PC-3 (cell line): ENCODE results near the gene RBP4. TPM values are rescaled to one million over a fixed set of nuclear protein-coding genes. Genes with fewer than 3 reads are reported as not detected.

Experiments used
- ATAC-seq: fragments of 200-7000 bp; cut with Tn5 transposase; 2 replicates; pipeline ENCODE4 v1.9.1; 2020; ENCODE audit warnings: mild to moderate bottlenecking, moderate library complexity
- BruUV-seq: library from RNA; stranded (reverse); fragments of 400-500 nt; replicated peaks from 2 replicates; lab custom pipeline; 2021; lab: Mats Ljungman, UMichigan
- CTCF ChIA-PET: fragments of 300-600 bp; sonication (Branson Sonifier 250); formaldehyde crosslinking; loops from one replicate; lab custom pipeline; 2022; ENCODE audit warnings: antibody characterized with exemption; lab: Charles Lee
- POLR2A ChIA-PET: fragments of 300-600 bp; sonication (Branson Sonifier 250); formaldehyde crosslinking; loops from one replicate; lab custom pipeline; 2022; ENCODE audit warnings: antibody characterized with exemption; ENCODE audit not compliant: unreplicated experiment; lab: Charles Lee
- DNase-seq: peaks from one replicate; pipeline ENCODE4 v3.0.0-alpha.2; 2015
- H2AFZ ChIP-seq: fragments of 300-600 bp; sonication (generic); 2 replicates; pipeline ENCODE4 v1.6.0; 2016; ENCODE audit warnings: antibody characterized with exemption, low read length
- H3F3A ChIP-seq: fragments of 300-600 bp; sonication (generic); one replicate; pipeline ENCODE4 v1.6.0; 2017; ENCODE audit warnings: antibody characterized with exemption, low read length, control low read depth, mild to moderate bottlenecking; ENCODE audit not compliant: unreplicated experiment
- H3K27ac ChIP-seq: fragments of 300-600 bp; sonication (generic); 2 replicates; pipeline ENCODE4 v1.5.1; 2016; ENCODE audit warnings: mild to moderate bottlenecking, low read length
- H3K27me3 ChIP-seq: fragments of 300-600 bp; sonication (generic); 2 replicates; pipeline ENCODE4 v1.6.1; 2016; ENCODE audit warnings: low read length, mixed read lengths
- H3K36me3 ChIP-seq: fragments of 300-600 bp; sonication (generic); 2 replicates; pipeline ENCODE4 v1.6.1; 2016; ENCODE audit warnings: low read depth, mixed run types, low read length, mixed read lengths
- H3K4me1 ChIP-seq: fragments of 300-600 bp; sonication (generic); 2 replicates; pipeline ENCODE4 v1.5.1; 2016; ENCODE audit warnings: low read length; ENCODE audit not compliant: insufficient read depth
- H3K4me2 ChIP-seq: fragments of 300-600 bp; sonication (generic); 2 replicates; pipeline ENCODE4 v1.6.0; 2016; ENCODE audit warnings: low read length
- H3K4me3 ChIP-seq: fragments of 300-600 bp; sonication (generic); 2 replicates; pipeline ENCODE4 v1.5.1; 2016; ENCODE audit warnings: mild to moderate bottlenecking, low read length, mixed read lengths
- H3K79me2 ChIP-seq: fragments of 300-600 bp; sonication (generic); 2 replicates; pipeline ENCODE4 v1.6.1; 2017; ENCODE audit warnings: low read length, mixed read lengths
- H3K9ac ChIP-seq: fragments of 300-600 bp; sonication (generic); 2 replicates; pipeline ENCODE4 v1.6.0; 2016; ENCODE audit warnings: mild to moderate bottlenecking, low read length
- H3K9me2 ChIP-seq: fragments of 300-600 bp; sonication (generic); replicated peaks from 2 replicates; pipeline ENCODE4 v1.6.1; 2016; ENCODE audit warnings: mixed run types, low read length, mixed read lengths
- H3K9me3 ChIP-seq: fragments of 300-600 bp; sonication (generic); 2 replicates; pipeline ENCODE4 v1.6.1; 2016; ENCODE audit warnings: low read length, mixed read lengths
- H4K20me1 ChIP-seq: fragments of 300-600 bp; sonication (generic); 2 replicates; pipeline ENCODE4 v1.6.1; 2016; ENCODE audit warnings: low read length, mixed read lengths
- CTCF ChIP-seq: fragments of 300-600 bp; sonication (generic); conservative IDR thresholded peaks from 2 replicates; pipeline ENCODE4 v1.5.1; 2017; ENCODE audit warnings: antibody characterized with exemption, low read depth, mild to moderate bottlenecking, low read length
- EZH2 ChIP-seq: fragments of 300-600 bp; sonication (generic); IDR thresholded peaks from one replicate; pipeline ENCODE4 v1.6.1; 2017; ENCODE audit warnings: antibody characterized with exemption, mild to moderate bottlenecking, low read length; ENCODE audit not compliant: unreplicated experiment
- EZH2phosphoT487 ChIP-seq: fragments of 300-600 bp; sonication (generic); IDR thresholded peaks from 2 replicates; pipeline ENCODE4 v1.6.1; 2018; ENCODE audit warnings: mild to moderate bottlenecking, antibody characterized with exemption, low read length, borderline replicate concordance
- intact Hi-C: fragments of 100-400 bp; cut with micrococcal nuclease; formaldehyde crosslinking; loops from 2 replicates; pipeline ENCODE4 v1.9.0; 2023
- total RNA-seq: library from RNA; depleted of rRNA; stranded (reverse); fragments of >200 nt; gene quantifications from 2 replicates; pipeline ENCODE4 v1.2.3, GENCODE V29; 2014

RBP4 gene
- total RNA-seq, 1 experiment from 2014 or later, result 8.5 TPM

GRCh38 chr10:93599335-93599734, 1.7 kb downstream of the RBP4 start:
- no peaks in the 10 kb centered on the region for H4K20me1 ChIP-seq
- no peaks in the 10 kb centered on the region for H3K27me3 ChIP-seq
- no peaks in the 10 kb centered on the region for H3K36me3 ChIP-seq
- no peaks in the 10 kb centered on the region for H3F3A ChIP-seq
- DNase-seq (no peak), ATAC-seq (no peak)
- H3K9me3 ChIP-seq, result no peaks in the 10 kb centered on the region
- POLR2A ChIA-PET, result no interaction called here
- CTCF ChIA-PET, result no interaction called here
- no peaks in the 10 kb centered on the region for H3K79me2 ChIP-seq
- no TSS peak for BruUV-seq
- TF ChIP-seq EZH2phosphoT487 (no peak), EZH2 (no peak), CTCF (no peak)
- no peaks in the 10 kb centered on the region for H3K9me2 ChIP-seq
- H3K27ac ChIP-seq, result no peak overlapping the region
- H3K4me2 ChIP-seq, result no peak overlapping the region
- H2AFZ ChIP-seq, result no peak overlapping the region
- H3K4me1 ChIP-seq, result peaks cover 8% of the 10 kb centered on the region; the same call in 1 of the 2 replicates
- intact Hi-C loops, result no loop called here
- H3K9ac ChIP-seq, result no peak overlapping the region
- H3K4me3 ChIP-seq, result no peak overlapping the region

GRCh38 chr10:93598157-93598556, 2.9 kb downstream of the RBP4 start:
- intact Hi-C loops, result no loop called here
- CTCF ChIA-PET, result no interaction called here
- Histone ChIP-seq H2AFZ (no peak overlapping the region), H3K4me1 (peaks cover 8% of the 10 kb centered on the region; the same call in 1 of the 2 replicates), H3K9me3 (no peaks in the 10 kb centered on the region), H3K9me2 (no peaks in the 10 kb centered on the region), H3K27me3 (no peaks in the 10 kb centered on the region), H3K4me3 (no peak overlapping the region), H3K9ac (no peak overlapping the region), H3K27ac (no peak overlapping the region), H4K20me1 (no peaks in the 10 kb centered on the region), H3K79me2 (no peaks in the 10 kb centered on the region), H3K4me2 (no peak overlapping the region), H3F3A (no peaks in the 10 kb centered on the region), H3K36me3 (no peaks in the 10 kb centered on the region)
- BruUV-seq, result no TSS peak
- ATAC-seq (no peak), DNase-seq (no peak)
- TF ChIP-seq CTCF (no peak), EZH2phosphoT487 (no peak), EZH2 (no peak)
- POLR2A ChIA-PET, result no interaction called here

GRCh38 chr10:93597075-93597599, 3.9 kb downstream of the RBP4 start:
- DNase-seq (no peak), ATAC-seq (no peak)
- Histone ChIP-seq H3K4me2 (no peak overlapping the region), H3K9ac (no peak overlapping the region), H3K79me2 (no peaks in the 10 kb centered on the region), H2AFZ (no peak overlapping the region), H3K4me3 (no peak overlapping the region), H3F3A (no peaks in the 10 kb centered on the region), H4K20me1 (no peaks in the 10 kb centered on the region), H3K9me3 (no peaks in the 10 kb centered on the region), H3K36me3 (no peaks in the 10 kb centered on the region), H3K27ac (no peak overlapping the region), H3K4me1 (peaks cover 8% of the 10 kb centered on the region; the same call in 1 of the 2 replicates), H3K9me2 (no peaks in the 10 kb centered on the region), H3K27me3 (no peaks in the 10 kb centered on the region)
- TF ChIP-seq EZH2 (no peak), CTCF (no peak), EZH2phosphoT487 (no peak)
- no TSS peak for BruUV-seq
- ChIA-PET CTCF (no interaction called here), POLR2A (no interaction called here)
- intact Hi-C loops, result no loop called here
